Breast epithelium (tissue), 3 donors: ENCODE measurements around the gene IQSEC3.

Experiments
- POLR2A ChIP-seq: fragments of 450-650 bp; IDR thresholded peaks from one replicate; pipeline ENCODE4 v1.6.1; 2016; ENCODE audit warnings: antibody characterized with exemption, mild to moderate bottlenecking, moderate library complexity
- POLR2AphosphoS5 ChIP-seq, 3 donors: sonication (generic); formaldehyde crosslinking; IDR thresholded peaks; one replicate each; pipeline ENCODE4 v1.6.1; 2017; ENCODE audit warnings: antibody characterized with exemption in 3 of 3
- TF ChIP-seq, protein P1 (sequence below), 3 donors: fragments of 450-650 bp; IDR thresholded peaks; one replicate each; pipeline ENCODE4 v1.5.1; 2016 to 2017; ENCODE audit warnings: antibody characterized with exemption in 3 of 3, mild to moderate bottlenecking in 3 of 3, moderate library complexity in 3 of 3

DNA sequence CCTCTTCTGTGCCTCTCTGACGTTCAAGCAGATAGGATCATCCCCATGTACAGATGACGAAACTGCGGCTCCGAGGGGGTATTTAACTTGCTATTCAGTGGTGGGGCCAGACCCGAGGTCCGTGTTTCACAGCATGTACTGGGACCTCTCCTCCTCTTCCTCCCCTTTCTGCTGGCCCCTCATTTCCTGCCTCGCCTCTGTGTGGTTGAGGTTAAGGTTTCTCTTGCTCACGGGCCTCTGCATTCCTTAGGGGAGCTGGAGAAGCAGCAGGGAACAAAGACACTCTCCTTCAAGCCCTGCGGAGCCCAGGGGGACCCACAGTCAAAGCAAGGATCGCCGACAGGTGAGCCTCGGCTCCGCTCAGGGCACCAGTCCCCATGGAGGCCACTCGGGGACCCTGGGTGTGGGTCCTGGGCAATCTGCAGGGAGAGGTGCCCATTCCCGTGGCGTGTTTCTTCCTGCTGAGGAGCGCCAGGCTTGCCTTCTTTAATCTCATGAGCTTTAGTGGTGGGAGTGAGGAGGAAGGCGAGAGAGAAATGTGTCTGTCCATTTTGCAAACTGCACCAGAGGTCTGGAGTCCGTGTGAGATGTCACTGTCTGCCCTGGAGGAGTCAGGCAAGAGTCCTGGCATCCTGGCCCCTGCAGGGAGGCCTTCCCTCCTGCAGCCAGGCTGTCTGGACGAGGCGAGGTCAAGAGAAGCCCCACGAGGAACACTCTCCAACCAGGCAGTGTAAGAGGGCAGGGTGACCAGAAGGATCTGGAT, 102.4 kb downstream of the IQSEC3 start:
- TF ChIP-seq, protein P1, sequence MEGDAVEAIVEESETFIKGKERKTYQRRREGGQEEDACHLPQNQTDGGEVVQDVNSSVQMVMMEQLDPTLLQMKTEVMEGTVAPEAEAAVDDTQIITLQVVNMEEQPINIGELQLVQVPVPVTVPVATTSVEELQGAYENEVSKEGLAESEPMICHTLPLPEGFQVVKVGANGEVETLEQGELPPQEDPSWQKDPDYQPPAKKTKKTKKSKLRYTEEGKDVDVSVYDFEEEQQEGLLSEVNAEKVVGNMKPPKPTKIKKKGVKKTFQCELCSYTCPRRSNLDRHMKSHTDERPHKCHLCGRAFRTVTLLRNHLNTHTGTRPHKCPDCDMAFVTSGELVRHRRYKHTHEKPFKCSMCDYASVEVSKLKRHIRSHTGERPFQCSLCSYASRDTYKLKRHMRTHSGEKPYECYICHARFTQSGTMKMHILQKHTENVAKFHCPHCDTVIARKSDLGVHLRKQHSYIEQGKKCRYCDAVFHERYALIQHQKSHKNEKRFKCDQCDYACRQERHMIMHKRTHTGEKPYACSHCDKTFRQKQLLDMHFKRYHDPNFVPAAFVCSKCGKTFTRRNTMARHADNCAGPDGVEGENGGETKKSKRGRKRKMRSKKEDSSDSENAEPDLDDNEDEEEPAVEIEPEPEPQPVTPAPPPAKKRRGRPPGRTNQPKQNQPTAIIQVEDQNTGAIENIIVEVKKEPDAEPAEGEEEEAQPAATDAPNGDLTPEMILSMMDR (IDR thresholded peaks at IDR 0.05), result no peak
- TF ChIP-seq POLR2AphosphoS5 (IDR thresholded peaks at IDR 0.05) (no peak), POLR2A (no peak)
